WTC11 (cell line): ENCODE measurements around the gene MTOR. TPM values are rescaled to one million over a fixed set of nuclear protein-coding genes. Genes with fewer than 3 reads are reported as not detected.

Experiments
- ATAC-seq: fragments of 200-7000 bp; cut with Tn5 transposase; 2 replicates; pipeline ENCODE4 v1.10.0; 2021; ENCODE audit warnings: mild to moderate bottlenecking, moderate library complexity
- CTCF ChIA-PET: fragments of 300-600 bp; sonication (Branson Sonifier 250); formaldehyde crosslinking; loops from one replicate; lab custom pipeline; 2021; ENCODE audit warnings: antibody characterized with exemption; lab: Charles Lee
- POLR2A ChIA-PET: fragments of 350-600 bp; sonication (Branson Sonifier 250); formaldehyde crosslinking; loops from one replicate; lab custom pipeline; 2021; ENCODE audit warnings: antibody characterized with exemption; lab: Charles Lee
- DNase-seq: peaks from one replicate; pipeline ENCODE4 v3.0.0; 2021; ENCODE audit warnings: low spot score
- H3K27ac Mint-ChIP-seq: 2 replicates; pipeline ENCODE4 v1.8.0; 2021; ENCODE audit warnings: mixed read lengths
- H3K27me3 Mint-ChIP-seq: 2 replicates; pipeline ENCODE4 v1.8.0; 2021; ENCODE audit warnings: low read depth, mild to moderate bottlenecking, moderate library complexity, mixed read lengths
- H3K36me3 Mint-ChIP-seq: 2 replicates; pipeline ENCODE4 v1.8.0; 2021; ENCODE audit warnings: mixed read lengths
- H3K4me1 Mint-ChIP-seq: 2 replicates; pipeline ENCODE4 v1.8.0; 2022; ENCODE audit warnings: mixed read lengths
- H3K4me3 Mint-ChIP-seq: 2 replicates; pipeline ENCODE4 v1.8.0; 2021; ENCODE audit warnings: mild to moderate bottlenecking, moderate library complexity, mixed read lengths
- H3K9me3 Mint-ChIP-seq: 2 replicates; pipeline ENCODE4 v1.8.0; 2021; ENCODE audit warnings: mixed read lengths
- AFF4 ChIP-seq: sonication (generic); formaldehyde crosslinking; IDR thresholded peaks from 2 replicates; pipeline ENCODE4 v1.8.1; 2023; ENCODE audit warnings: mild to moderate bottlenecking, missing genetic modification reagents, borderline replicate concordance
- E2F5 ChIP-seq: sonication (generic); formaldehyde crosslinking; IDR thresholded peaks from 2 replicates; pipeline ENCODE4 v1.8.1; 2022; ENCODE audit warnings: mild to moderate bottlenecking, moderate library complexity, missing genetic modification reagents
- FOXP1 ChIP-seq: sonication (generic); formaldehyde crosslinking; IDR thresholded peaks from 2 replicates; pipeline ENCODE4 v1.8.0; 2022; ENCODE audit warnings: missing genetic modification reagents, mild to moderate bottlenecking, moderate library complexity, borderline replicate concordance
- IRF2 ChIP-seq: sonication (generic); formaldehyde crosslinking; IDR thresholded peaks from 2 replicates; pipeline ENCODE4 v1.8.0; 2022; ENCODE audit warnings: low read depth, missing genetic modification reagents, borderline replicate concordance
- MAX ChIP-seq: sonication (generic); formaldehyde crosslinking; IDR thresholded peaks from 2 replicates; pipeline ENCODE4 v1.8.0; 2022; ENCODE audit warnings: mild to moderate bottlenecking, missing genetic modification reagents
- MLX ChIP-seq: sonication (generic); formaldehyde crosslinking; IDR thresholded peaks from 2 replicates; pipeline ENCODE4 v1.8.1; 2023; ENCODE audit warnings: mild to moderate bottlenecking, missing genetic modification reagents, moderate library complexity
- MYBL2 ChIP-seq: sonication (generic); formaldehyde crosslinking; IDR thresholded peaks from 2 replicates; pipeline ENCODE4 v1.8.1; 2023; ENCODE audit warnings: mild to moderate bottlenecking, moderate library complexity, missing genetic modification reagents
- NFATC4 ChIP-seq: fragments of 250-450 bp; sonication (Bioruptor Pico); IDR thresholded peaks from 2 replicates; pipeline ENCODE4 v1.9.0; 2021; ENCODE audit warnings: mild to moderate bottlenecking
- TEAD1 ChIP-seq: sonication (generic); formaldehyde crosslinking; IDR thresholded peaks from 2 replicates; pipeline ENCODE4 v1.8.0; 2022; ENCODE audit warnings: mild to moderate bottlenecking, missing genetic modification reagents
- ZBTB21 ChIP-seq: sonication (generic); formaldehyde crosslinking; IDR thresholded peaks from 2 replicates; pipeline ENCODE4 v1.8.1; 2023; ENCODE audit warnings: mild to moderate bottlenecking, missing genetic modification reagents, borderline replicate concordance
- ZBTB43 ChIP-seq: sonication (generic); formaldehyde crosslinking; IDR thresholded peaks from 2 replicates; pipeline ENCODE4 v1.8.1; 2023; ENCODE audit warnings: mild to moderate bottlenecking, missing genetic modification reagents
- ZNF138 ChIP-seq: sonication (generic); formaldehyde crosslinking; conservative IDR thresholded peaks from 2 replicates; pipeline ENCODE4 v1.8.1; 2022; ENCODE audit warnings: mild to moderate bottlenecking, moderate library complexity, missing genetic modification reagents
- ZNF423 ChIP-seq: fragments of 250-450 bp; sonication (Bioruptor Pico); IDR thresholded peaks from 2 replicates; pipeline ENCODE4 v2.1.2; 2022; ENCODE audit warnings: mild to moderate bottlenecking, moderate library complexity
- total RNA-seq: library from RNA; stranded (reverse); gene quantifications from 3 replicates; pipeline ENCODE4 v1.2.3, GENCODE V29; 2021
- TF ChIP-seq, protein P1 (sequence below): sonication (generic); formaldehyde crosslinking; conservative IDR thresholded peaks from 2 replicates; pipeline ENCODE4 v1.8.1; 2023; ENCODE audit warnings: mild to moderate bottlenecking, low read depth, missing genetic modification reagents, moderate library complexity
- TF ChIP-seq, protein P2 (sequence below): sonication (generic); formaldehyde crosslinking; IDR thresholded peaks from 2 replicates; pipeline ENCODE4 v1.8.1; 2022; ENCODE audit warnings: low read depth, mild to moderate bottlenecking, moderate library complexity, missing genetic modification reagents, borderline replicate concordance
- TF ChIP-seq, protein P3 (sequence below): fragments of 250-450 bp; sonication (Bioruptor Pico); IDR thresholded peaks from 2 replicates; pipeline ENCODE4 v1.8.0; 2021; ENCODE audit warnings: mild to moderate bottlenecking
- TF ChIP-seq, protein P4 (sequence below): sonication (generic); formaldehyde crosslinking; IDR thresholded peaks from 2 replicates; pipeline ENCODE4 v1.8.0; 2023; ENCODE audit warnings: mild to moderate bottlenecking, missing genetic modification reagents
- TF ChIP-seq, protein P5 (sequence below): fragments of 250-450 bp; sonication (Bioruptor Pico); IDR thresholded peaks from 2 replicates; pipeline ENCODE4 v2.1.2; 2022; ENCODE audit warnings: mild to moderate bottlenecking, moderate library complexity

MTOR gene
- total RNA-seq, 1 experiment from 2014 or later: 65.0 TPM

GRCh38 chr1:11211925-11212587, 50.3 kb downstream of the MTOR start:
- Mint-ChIP-seq H3K27ac (no peak overlapping the region), H3K27me3 (no peaks in the 10 kb centered on the region), H3K9me3 (no peaks in the 10 kb centered on the region), H3K4me1 (no peaks in the 10 kb centered on the region), H3K36me3 (peaks cover 76% of the 10 kb centered on the region)
- ChIA-PET POLR2A (no interaction called here), CTCF (no interaction called here)
- DNase-seq (no peak), ATAC-seq (no peak)
- no peak for TF ChIP-seq ZNF138 (CRISPR knock-in tag)
- TF ChIP-seq MYBL2 (CRISPR knock-in tag): no peak
- TF ChIP-seq, protein P1, sequence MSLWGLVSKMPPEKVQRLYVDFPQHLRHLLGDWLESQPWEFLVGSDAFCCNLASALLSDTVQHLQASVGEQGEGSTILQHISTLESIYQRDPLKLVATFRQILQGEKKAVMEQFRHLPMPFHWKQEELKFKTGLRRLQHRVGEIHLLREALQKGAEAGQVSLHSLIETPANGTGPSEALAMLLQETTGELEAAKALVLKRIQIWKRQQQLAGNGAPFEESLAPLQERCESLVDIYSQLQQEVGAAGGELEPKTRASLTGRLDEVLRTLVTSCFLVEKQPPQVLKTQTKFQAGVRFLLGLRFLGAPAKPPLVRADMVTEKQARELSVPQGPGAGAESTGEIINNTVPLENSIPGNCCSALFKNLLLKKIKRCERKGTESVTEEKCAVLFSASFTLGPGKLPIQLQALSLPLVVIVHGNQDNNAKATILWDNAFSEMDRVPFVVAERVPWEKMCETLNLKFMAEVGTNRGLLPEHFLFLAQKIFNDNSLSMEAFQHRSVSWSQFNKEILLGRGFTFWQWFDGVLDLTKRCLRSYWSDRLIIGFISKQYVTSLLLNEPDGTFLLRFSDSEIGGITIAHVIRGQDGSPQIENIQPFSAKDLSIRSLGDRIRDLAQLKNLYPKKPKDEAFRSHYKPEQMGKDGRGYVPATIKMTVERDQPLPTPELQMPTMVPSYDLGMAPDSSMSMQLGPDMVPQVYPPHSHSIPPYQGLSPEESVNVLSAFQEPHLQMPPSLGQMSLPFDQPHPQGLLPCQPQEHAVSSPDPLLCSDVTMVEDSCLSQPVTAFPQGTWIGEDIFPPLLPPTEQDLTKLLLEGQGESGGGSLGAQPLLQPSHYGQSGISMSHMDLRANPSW (CRISPR knock-in tag): no peak
- no peak for TF ChIP-seq MAX (CRISPR knock-in tag)
- no peak for TF ChIP-seq ZBTB43 (CRISPR knock-in tag)
- TF ChIP-seq, protein P2, sequence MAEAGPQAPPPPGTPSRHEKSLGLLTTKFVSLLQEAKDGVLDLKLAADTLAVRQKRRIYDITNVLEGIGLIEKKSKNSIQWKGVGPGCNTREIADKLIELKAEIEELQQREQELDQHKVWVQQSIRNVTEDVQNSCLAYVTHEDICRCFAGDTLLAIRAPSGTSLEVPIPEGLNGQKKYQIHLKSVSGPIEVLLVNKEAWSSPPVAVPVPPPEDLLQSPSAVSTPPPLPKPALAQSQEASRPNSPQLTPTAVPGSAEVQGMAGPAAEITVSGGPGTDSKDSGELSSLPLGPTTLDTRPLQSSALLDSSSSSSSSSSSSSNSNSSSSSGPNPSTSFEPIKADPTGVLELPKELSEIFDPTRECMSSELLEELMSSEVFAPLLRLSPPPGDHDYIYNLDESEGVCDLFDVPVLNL (CRISPR knock-in tag): no peak
- TF ChIP-seq, protein P3, sequence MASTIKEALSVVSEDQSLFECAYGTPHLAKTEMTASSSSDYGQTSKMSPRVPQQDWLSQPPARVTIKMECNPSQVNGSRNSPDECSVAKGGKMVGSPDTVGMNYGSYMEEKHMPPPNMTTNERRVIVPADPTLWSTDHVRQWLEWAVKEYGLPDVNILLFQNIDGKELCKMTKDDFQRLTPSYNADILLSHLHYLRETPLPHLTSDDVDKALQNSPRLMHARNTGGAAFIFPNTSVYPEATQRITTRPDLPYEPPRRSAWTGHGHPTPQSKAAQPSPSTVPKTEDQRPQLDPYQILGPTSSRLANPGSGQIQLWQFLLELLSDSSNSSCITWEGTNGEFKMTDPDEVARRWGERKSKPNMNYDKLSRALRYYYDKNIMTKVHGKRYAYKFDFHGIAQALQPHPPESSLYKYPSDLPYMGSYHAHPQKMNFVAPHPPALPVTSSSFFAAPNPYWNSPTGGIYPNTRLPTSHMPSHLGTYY: no peak
- TF ChIP-seq MLX (CRISPR knock-in tag): no peak
- TF ChIP-seq AFF4 (CRISPR knock-in tag): no peak
- TF ChIP-seq, protein P4, sequence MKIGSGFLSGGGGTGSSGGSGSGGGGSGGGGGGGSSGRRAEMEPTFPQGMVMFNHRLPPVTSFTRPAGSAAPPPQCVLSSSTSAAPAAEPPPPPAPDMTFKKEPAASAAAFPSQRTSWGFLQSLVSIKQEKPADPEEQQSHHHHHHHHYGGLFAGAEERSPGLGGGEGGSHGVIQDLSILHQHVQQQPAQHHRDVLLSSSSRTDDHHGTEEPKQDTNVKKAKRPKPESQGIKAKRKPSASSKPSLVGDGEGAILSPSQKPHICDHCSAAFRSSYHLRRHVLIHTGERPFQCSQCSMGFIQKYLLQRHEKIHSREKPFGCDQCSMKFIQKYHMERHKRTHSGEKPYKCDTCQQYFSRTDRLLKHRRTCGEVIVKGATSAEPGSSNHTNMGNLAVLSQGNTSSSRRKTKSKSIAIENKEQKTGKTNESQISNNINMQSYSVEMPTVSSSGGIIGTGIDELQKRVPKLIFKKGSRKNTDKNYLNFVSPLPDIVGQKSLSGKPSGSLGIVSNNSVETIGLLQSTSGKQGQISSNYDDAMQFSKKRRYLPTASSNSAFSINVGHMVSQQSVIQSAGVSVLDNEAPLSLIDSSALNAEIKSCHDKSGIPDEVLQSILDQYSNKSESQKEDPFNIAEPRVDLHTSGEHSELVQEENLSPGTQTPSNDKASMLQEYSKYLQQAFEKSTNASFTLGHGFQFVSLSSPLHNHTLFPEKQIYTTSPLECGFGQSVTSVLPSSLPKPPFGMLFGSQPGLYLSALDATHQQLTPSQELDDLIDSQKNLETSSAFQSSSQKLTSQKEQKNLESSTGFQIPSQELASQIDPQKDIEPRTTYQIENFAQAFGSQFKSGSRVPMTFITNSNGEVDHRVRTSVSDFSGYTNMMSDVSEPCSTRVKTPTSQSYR: no peak
- no peak for TF ChIP-seq ZNF423 (CRISPR knock-in tag)
- no peak for TF ChIP-seq NFATC4
- no peak for TF ChIP-seq ZBTB21 (CRISPR knock-in tag)
- no peak for TF ChIP-seq TEAD1 (CRISPR knock-in tag)
- no peak for TF ChIP-seq FOXP1 (CRISPR knock-in tag)
- TF ChIP-seq, protein P5, sequence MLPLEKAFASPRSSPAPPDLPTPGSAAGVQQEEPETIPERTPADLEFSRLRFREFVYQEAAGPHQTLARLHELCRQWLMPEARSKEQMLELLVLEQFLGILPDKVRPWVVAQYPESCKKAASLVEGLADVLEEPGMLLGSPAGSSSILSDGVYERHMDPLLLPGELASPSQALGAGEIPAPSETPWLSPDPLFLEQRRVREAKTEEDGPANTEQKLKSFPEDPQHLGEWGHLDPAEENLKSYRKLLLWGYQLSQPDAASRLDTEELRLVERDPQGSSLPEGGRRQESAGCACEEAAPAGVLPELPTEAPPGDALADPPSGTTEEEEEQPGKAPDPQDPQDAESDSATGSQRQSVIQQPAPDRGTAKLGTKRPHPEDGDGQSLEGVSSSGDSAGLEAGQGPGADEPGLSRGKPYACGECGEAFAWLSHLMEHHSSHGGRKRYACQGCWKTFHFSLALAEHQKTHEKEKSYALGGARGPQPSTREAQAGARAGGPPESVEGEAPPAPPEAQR (CRISPR knock-in tag): no peak
- no peak for TF ChIP-seq IRF2
- TF ChIP-seq E2F5: no peak
- TF ChIP-seq, all 79 proteins: peak for 0
- H3K4me3 Mint-ChIP-seq: no peak overlapping the region
